Measurements from ENCODE around the gene ARHGAP6. TPM values are rescaled to one million over a fixed set of nuclear protein-coding genes. Genes with fewer than 3 reads are reported as not detected.

Gene ARHGAP6
- polyA plus RNA-seq, 3 donors, result 13.9 to 19.4 (median 15.4) TPM

DNA sequence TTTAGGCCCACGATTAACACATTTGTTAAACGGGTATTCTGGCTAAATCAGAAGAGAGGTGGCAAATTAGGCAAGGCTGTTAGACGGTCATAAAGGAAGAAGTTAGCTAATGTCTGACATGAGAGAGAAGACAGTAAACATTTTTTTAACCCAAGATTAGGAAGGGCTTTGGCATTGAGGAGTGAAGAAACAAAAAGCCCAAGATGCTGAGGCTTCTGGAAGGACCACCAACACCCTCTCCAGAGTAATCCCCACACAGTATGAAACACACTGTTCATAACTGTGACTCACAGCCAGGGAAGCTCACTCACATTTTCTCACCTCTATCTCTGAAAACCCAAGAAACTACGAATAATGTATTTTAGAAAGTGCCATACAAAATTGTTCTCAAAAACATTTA, 244.9 kb downstream of the ARHGAP6 start:
- no peak for DNase-seq (ENCODE audit: extremely low read depth in 1 of 11, low read depth in 9 of 11, low spot score in 4 of 11)

- no peak for DNase-seq (ENCODE audit: extremely low read depth in 1 of 11, low read depth in 9 of 11, low spot score in 4 of 11)
Measured at GRCh38 chrX:11419102-11419501, 246.6 kb downstream of the ARHGAP6 start.

- DNase-seq (ENCODE audit: extremely low read depth in 1 of 11, low read depth in 9 of 11, low spot score in 4 of 11), result no peak
Measured at GRCh38 chrX:11416600-11416999, 249.1 kb downstream of the ARHGAP6 start.

DNA sequence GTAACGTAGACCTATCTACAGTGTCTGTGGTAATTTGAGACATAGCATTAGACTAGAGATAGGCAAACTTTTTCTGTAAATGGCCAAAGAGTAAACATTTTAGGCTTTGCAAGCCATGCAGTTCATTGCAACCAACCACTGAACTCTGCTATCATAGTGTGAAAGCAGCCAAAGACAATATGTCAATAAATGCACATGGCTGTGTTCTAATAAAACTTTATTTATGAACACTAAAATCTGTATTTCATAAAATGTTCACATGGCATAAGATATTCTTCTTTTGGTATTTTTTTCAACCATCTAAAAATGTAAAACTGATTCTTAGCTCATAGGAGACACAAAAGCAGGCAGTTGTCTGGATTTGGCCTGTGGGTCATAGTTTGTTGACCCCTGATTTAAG, 251.6 kb downstream of the ARHGAP6 start:
- no peak for DNase-seq (ENCODE audit: extremely low read depth in 1 of 11, low read depth in 9 of 11, low spot score in 4 of 11)

- no peak for DNase-seq (ENCODE audit: extremely low read depth in 1 of 11, low read depth in 9 of 11, low spot score in 4 of 11)
Measured at GRCh38 chrX:11412715-11413623, 252.8 kb downstream of the ARHGAP6 start.

DNA sequence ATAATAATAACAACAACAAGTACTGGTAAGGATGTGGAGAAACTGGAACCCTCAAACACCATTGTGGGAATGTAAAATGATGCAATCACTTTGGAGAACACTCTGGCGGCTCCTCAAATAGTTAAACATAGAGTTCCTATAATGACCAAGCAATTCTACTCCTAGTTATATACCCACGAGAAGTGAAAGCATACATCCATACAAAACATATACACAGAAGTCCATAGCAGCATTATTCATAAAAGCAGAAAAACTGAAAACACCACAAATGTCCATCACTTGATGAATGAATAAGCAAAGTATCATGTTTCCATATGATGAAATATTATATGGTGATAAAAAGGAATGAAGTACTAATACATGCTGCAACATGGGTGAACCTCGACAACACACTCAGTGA, 255.8 kb downstream of the ARHGAP6 start:
- DNase-seq (ENCODE audit: extremely low read depth in 1 of 11, low read depth in 9 of 11, low spot score in 4 of 11), result no peak

- DNase-seq (ENCODE audit: extremely low read depth in 1 of 11, low read depth in 9 of 11, low spot score in 4 of 11), result no peak
Measured at GRCh38 chrX:11408783-11409182, 256.9 kb downstream of the ARHGAP6 start.

GRCh38 chrX:11408109-11408405, 257.7 kb downstream of the ARHGAP6 start:
- DNase-seq (ENCODE audit: extremely low read depth in 1 of 11, low read depth in 9 of 11, low spot score in 4 of 11), result no peak

GRCh38 chrX:11407331-11408108, 258.2 kb downstream of the ARHGAP6 start:
- DNase-seq (ENCODE audit: extremely low read depth in 1 of 11, low read depth in 9 of 11, low spot score in 4 of 11), result no peak

DNA sequence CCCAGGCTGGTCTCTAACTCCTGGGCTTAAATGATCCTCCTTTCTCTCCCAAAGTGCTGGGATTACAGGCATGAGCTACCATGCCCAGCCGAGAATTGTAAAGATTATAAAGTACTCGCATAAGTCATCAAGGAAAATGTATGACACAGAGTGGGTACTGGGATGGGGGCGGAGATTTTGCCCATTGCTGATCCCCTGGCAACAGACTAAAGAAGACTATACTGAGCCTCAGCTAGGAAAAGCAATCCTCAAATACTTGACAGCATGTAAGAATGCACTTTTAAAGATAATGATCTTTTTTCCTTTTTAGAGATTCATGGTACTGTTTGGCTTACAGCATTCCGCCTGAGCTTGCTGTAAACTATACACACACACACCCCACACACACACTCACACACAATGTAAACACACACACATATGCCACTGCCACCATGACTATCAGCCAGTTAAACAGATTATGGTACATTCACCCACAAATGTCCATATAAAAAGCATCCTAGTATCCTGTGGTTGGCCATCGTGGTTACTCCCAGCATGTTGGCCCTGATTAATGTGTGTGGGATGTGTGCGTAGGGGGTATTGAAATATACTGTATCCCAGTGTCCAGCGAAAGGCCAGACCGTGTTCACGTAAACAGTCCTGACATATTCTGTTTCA, 259.5 kb downstream of the ARHGAP6 start:
- peak in 7 of 11 donors; percentile 22 to 53 (median 46) for DNase-seq (ENCODE audit: extremely low read depth in 1 of 11, low read depth in 9 of 11, low spot score in 4 of 11)

- no peak for DNase-seq (ENCODE audit: extremely low read depth in 1 of 11, low read depth in 9 of 11, low spot score in 4 of 11)
Measured at GRCh38 chrX:11403631-11404030, 262.1 kb downstream of the ARHGAP6 start.

DNA sequence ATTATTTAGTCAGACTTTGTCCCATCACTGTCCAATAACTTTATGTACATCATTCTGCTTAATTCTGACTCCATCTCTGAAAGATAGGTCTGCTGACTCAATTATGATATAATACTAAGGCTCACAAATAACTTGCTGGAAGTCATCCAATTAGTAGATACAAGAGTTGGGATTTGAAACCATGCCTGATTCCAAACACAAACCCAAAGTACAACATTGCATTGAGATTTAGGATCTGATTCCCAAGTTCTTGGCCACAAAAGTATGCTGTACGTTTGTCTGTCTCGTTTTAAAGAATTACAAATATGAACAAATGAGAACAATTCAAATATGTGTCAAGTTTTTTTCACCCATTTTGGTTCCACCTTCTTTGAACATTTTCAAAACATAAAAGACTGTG, 263.8 kb downstream of the ARHGAP6 start:
- DNase-seq (ENCODE audit: extremely low read depth in 1 of 11, low read depth in 9 of 11, low spot score in 4 of 11), result no peak

DNA sequence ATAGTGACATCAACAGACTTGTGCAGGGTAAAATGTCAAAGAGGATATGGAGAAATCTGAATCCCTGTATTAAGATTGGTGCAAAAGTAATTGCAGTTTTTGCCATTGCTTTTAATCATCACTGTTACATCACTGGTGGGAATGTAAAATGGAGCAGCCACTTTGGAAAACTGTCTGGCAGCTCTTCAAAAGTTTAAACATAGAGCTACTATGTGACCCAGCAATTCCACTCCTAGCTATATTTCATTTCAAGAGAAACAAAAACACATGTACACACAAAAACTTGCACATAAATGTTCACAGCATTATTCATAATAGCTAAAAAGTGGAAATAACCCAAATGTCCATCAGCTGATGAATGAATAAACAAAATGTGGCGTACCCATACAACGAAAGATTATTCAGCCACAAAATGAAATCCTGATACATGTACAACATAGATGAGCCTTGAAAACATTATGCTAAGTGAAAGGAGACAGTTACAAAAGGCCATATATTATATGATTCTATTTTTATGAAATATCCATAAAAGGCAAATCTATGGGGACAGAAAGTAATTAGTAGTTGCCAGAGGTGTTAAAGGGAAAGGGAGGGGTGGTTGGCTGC, 266.1 kb downstream of the ARHGAP6 start:
- no peak for DNase-seq (ENCODE audit: extremely low read depth in 1 of 11, low read depth in 9 of 11, low spot score in 4 of 11)

GRCh38 chrX:11398785-11399184, 266.9 kb downstream of the ARHGAP6 start:
- no peak for DNase-seq (ENCODE audit: extremely low read depth in 1 of 11, low read depth in 9 of 11, low spot score in 4 of 11)

DNA sequence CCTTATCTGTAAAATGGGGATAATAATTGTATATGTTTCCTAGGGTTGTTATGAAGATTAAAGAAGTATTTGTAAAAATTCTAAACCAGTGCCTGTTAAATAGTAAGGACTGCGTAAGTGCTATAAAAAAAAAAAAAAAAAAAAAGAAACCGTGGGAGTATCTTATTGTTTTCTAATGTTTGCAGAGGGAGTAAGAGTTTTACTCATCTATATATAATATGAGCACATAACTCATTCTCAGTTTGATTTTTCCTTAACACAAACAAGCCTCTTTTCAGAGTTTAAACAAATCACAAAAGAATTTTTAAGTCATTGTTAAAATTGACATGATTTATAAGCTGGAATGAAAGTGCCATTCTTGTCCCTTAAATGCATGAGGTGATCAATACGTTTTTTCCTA, 267.6 kb downstream of the ARHGAP6 start:
- no peak for DNase-seq (ENCODE audit: extremely low read depth in 1 of 11, low read depth in 9 of 11, low spot score in 4 of 11)

DNA sequence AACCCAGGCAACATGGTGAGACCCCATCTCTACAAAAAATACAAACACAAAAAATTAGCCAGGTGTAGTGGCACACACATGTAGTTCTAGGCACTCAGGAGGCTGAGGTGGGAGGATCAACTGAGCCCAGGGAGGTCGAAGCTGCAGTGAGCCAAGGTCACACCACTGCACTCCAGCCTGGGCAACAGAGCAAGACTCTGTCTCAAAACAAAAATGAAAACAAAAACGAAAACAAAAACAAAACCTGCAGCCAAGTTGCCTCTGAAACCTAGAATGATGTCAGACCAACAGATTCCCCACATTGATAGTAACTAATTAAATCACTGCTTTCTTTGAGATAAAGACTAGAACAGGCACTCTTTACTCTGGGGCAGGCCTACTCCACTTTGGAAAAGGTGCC, 268.0 kb downstream of the ARHGAP6 start:
- no peak for DNase-seq (ENCODE audit: extremely low read depth in 1 of 11, low read depth in 9 of 11, low spot score in 4 of 11)

DNA sequence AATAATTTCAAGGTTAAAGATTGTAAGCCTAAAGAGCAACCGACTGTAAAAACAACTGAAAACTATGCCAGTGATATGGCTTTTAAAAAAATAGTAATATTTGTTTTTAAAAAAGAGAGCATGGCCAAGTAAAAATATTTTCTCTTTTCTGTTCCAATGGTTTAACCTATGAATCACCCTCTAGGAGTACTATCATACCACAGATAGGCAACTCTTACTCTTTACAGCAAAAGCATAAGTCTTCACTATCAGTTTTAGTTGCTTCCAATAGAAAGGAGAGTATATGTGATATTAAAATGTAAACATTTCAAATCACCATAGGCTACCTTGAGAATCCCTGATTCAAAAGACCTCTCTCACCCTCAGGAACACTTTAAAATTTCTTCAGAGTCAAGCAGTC, 269.9 kb downstream of the ARHGAP6 start:
- no peak for DNase-seq (ENCODE audit: extremely low read depth in 1 of 11, low read depth in 9 of 11, low spot score in 4 of 11)

- no peak for DNase-seq (ENCODE audit: extremely low read depth in 1 of 11, low read depth in 9 of 11, low spot score in 4 of 11)
Measured at GRCh38 chrX:11393949-11394654, 271.6 kb downstream of the ARHGAP6 start.

GRCh38 chrX:11386812-11387211, 278.9 kb downstream of the ARHGAP6 start:
- no peak for DNase-seq (ENCODE audit: extremely low read depth in 1 of 11, low read depth in 9 of 11, low spot score in 4 of 11)
